MM.1S (cell line): ENCODE results near the gene MIEF1.
A peak's percentile ranks its signal among the peaks of the same experiment; 100 is the strongest.

ENCODE experiments used
- EZH2 ChIP-seq: fragments of 300-600 bp; sonication (generic); optimal IDR thresholded peaks from 2 replicates; pipeline ENCODE3; 2017; ENCODE audit warnings: low read depth, mild to moderate bottlenecking, antibody characterized with exemption, low read length, mixed read lengths
- EZH2phosphoT487 ChIP-seq: fragments of 300-600 bp; sonication (generic); IDR thresholded peaks from 2 replicates; pipeline ENCODE4 v1.6.1; 2018; ENCODE audit warnings: antibody characterized with exemption, low read length
- TF ChIP-seq, protein P1 (sequence below): fragments of 300-600 bp; sonication (generic); IDR thresholded peaks from 2 replicates; pipeline ENCODE4 v1.5.1; 2016; ENCODE audit warnings: antibody characterized with exemption, low read length, mixed read lengths

GRCh38 chr22:39496131-39496838 is 5.8 kb upstream of the MIEF1 start:
- TF ChIP-seq, protein P1, sequence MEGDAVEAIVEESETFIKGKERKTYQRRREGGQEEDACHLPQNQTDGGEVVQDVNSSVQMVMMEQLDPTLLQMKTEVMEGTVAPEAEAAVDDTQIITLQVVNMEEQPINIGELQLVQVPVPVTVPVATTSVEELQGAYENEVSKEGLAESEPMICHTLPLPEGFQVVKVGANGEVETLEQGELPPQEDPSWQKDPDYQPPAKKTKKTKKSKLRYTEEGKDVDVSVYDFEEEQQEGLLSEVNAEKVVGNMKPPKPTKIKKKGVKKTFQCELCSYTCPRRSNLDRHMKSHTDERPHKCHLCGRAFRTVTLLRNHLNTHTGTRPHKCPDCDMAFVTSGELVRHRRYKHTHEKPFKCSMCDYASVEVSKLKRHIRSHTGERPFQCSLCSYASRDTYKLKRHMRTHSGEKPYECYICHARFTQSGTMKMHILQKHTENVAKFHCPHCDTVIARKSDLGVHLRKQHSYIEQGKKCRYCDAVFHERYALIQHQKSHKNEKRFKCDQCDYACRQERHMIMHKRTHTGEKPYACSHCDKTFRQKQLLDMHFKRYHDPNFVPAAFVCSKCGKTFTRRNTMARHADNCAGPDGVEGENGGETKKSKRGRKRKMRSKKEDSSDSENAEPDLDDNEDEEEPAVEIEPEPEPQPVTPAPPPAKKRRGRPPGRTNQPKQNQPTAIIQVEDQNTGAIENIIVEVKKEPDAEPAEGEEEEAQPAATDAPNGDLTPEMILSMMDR, result peak; percentile 86
- TF ChIP-seq EZH2, result no peak
- TF ChIP-seq EZH2phosphoT487, result no peak
